GM19467 (cell line): ENCODE results near the gene ASXL1.
"Not testable (repeated sequence)": the region's sequence is repeated elsewhere in the genome, so short reads cannot be mapped to it uniquely, and the experiment has no call there.

Source experiments
- ATAC-seq: cut with Tn5 transposase; IDR thresholded peaks from one replicate; pipeline ENCODE4 v1.9.1; 2021; ENCODE audit warnings: mild to moderate bottlenecking, moderate library complexity; ENCODE audit not compliant: unreplicated experiment

The ASXL1 gene

GRCh38 chr20:32336918-32337347, 21.2 kb upstream of the ASXL1 start:
- no peak for ATAC-seq

DNA sequence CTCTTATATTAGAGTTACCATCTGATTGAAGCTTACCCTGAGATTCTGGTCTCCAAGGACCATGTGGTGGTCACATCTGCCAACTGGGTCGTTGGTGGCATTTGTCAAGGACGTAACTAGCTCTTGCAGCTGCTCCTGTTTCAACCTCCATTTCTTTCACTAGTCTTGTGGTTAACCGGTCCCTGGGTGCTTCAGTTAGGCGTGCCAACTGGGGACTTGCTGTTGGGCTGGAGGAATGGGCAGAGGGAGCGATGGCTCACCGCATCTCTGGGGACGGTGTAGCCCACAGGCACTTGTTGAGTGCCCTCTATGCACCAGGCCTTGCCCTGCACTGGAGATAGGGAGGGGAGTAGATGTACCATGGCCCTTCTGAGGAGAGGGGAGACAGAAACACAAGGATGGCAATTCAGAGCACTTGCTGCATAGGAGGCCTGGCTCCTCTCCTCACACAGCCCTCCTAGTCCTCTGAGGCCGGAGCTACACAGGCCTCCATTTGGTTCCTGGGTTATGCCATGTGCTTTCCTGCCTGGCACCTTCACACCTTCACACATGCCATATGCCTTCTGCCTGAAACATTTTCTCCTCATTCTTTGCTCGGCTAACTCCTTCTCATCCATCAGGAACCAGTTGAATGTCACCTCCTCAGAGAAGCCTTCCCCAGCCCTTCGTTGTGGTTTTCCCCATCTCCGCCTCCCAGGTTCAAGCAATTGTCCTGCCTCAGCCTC, 20.0 kb upstream of the ASXL1 start:
- ATAC-seq = no peak

- no peak for ATAC-seq
Observed at GRCh38 chr20:32338665-32339064, 19.5 kb upstream of the ASXL1 start.

- ATAC-seq = no peak
Observed at GRCh38 chr20:32339116-32339515, 19.0 kb upstream of the ASXL1 start.

GRCh38 chr20:32341053-32341452, 17.1 kb upstream of the ASXL1 start:
- not testable (repeated sequence) for ATAC-seq

GRCh38 chr20:32343439-32343838, 14.7 kb upstream of the ASXL1 start:
- no peak for ATAC-seq

GRCh38 chr20:32344835-32345506, 13.2 kb upstream of the ASXL1 start:
- no peak for ATAC-seq

GRCh38 chr20:32348207-32348606, 9.9 kb upstream of the ASXL1 start:
- ATAC-seq = no peak

DNA sequence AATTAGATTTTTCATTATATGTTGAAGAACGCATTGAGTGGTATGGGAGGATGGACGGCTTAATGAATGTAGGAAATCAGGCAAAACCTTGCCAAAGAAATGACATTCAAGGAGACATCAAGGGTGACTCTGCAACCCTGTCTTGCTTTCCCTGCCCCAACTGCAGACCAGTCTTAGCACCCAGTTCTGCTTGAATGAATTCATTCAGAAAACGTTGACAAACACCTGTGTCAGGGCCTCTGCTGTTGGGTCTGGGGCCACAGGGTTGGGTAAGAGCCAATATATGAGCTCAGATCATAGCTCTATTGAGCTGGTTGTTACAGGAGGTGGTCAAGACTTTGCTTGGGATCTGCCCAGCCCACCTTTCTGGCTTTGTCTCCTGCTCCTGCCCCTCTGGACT, 7.7 kb upstream of the ASXL1 start:
- ATAC-seq = no peak

GRCh38 chr20:32352121-32352720, 5.9 kb upstream of the ASXL1 start:
- no peak for ATAC-seq

DNA sequence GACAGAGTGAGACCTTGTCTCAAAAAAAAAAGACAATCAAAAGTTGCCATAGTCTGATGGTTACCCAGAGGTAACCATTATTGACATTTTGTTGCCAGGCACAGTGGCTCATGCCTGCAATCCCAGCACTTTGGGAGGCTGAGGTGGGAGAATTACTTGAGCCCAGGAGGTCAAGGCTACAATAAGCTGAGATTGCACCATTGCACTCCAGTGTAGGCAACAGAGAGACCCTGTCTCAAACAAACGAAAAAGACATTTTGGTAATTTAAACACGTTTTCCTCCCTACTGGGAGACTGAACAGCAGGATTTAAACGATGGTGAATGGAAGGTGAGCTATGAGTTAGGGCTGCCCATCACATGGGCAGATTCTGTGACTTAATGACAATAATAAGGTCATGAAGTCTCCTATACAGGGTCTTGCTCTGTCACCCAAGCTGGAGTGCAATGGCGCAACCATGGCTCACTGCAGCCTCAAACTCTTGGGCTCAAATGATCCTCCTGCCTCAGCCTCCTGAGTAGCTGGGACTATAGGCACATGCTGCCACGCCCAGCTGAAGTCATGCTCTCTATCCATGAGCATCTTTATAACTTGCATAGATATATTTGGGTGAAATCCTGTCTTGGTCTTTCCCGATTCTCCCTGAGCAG, 4.2 kb upstream of the ASXL1 start:
- no peak for ATAC-seq

DNA sequence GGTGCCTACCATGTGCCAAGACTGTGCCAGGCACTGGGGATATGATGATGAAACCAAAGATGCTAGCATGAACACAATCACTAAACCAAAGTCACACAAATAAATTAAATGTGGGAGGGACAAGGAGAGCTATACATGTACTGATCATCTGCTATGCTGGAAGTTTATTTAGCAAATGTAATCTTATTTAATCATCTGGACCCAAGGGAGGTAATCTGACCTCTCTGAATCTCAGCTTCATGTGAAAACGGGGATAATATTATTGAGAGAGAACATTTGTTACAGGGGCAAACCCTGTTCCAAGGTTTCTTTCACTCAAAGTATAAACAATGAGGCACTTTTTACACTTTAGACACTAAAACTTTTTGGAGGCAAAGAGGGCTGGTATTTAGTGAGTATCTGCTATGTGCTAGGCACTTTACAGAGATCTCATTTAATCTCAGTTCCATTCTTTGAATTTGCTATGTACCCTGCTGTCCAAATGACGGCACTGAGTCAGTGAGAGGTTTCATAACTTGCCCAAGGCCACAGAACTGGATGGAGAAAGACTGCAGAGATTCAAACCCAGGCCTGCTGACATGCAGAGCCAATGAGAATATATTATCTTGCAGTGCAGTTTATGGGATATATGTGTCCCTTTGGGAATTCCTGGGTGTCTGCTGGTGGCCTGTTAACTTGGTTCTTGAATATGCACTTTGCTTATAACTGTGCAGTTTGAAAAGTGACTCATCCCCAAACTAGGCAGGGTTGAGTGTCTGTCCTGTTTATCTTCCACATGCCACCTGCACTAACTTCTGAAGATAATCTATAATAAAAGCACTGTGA, 3.3 kb upstream of the ASXL1 start:
- ATAC-seq = no peak

DNA sequence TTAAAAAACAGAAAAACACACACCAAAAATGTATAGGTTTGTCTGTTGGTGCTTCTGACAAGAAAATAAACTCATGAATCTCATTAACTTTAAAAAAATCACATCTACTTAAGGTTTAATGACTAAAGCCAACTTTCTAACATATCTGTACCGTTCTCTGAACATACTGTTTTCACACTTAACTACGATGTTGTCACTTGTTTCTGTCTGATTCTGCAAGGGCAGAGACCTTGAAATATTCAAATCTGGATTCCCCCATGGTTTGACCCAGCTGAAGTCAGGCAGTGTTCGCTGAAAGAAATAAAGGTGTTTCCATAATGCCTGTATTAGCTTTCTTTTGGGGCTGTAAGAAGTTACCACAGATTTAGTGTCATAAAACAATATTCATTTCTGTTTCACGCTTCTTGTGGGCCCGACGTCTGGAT, 2.7 kb upstream of the ASXL1 start:
- no peak for ATAC-seq

DNA sequence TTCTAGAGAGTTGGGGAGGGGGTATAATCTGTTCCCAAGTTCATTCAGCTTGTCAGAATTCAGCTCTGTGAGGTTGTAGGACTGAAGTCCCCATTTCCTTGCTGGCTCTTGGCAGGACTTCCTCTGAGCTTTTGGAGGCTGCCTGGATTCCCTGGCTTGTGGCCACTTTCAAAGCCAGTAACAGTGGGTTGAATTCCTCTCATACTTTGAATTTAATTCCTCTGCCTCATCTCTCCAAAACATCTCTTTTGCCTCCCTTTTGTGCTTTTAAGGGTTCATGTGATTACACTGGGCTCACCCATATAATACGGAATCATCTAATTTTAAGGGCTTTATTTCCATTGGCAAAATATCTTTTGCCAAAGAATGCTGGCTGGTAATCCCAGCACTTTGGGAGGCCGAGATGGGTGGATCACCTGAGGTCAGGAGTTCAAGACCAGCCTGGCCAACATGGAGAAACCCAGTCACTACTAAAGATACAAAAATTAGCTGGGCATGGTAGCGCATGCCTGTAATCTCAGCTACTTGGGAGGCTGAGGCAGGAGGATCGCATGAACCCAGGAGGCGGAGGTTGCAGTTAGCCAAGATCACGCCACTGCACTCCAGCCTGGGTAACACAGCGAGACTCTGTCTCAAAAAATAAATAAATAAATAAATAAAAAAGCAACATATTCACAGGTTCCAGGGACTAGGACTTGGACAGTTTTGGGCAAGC, 2.1 kb upstream of the ASXL1 start:
- not testable (repeated sequence) for ATAC-seq

GRCh38 chr20:32356622-32357374, 1.3 kb upstream of the ASXL1 start:
- ATAC-seq = no peak

GRCh38 chr20:32357375-32357868, 709 bp upstream of the ASXL1 start:
- ATAC-seq = no peak

DNA sequence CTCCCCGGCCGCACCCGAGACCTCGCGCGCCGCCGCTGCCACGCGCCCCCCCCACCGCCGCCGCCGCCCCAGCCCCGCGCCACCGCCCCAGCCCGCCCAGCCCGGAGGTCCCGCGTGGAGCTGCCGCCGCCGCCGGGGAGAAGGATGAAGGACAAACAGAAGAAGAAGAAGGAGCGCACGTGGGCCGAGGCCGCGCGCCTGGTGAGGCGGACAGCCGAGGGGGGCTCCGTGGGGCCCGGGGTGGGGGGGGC, 426 bp downstream of the ASXL1 start:
- no peak for ATAC-seq

DNA sequence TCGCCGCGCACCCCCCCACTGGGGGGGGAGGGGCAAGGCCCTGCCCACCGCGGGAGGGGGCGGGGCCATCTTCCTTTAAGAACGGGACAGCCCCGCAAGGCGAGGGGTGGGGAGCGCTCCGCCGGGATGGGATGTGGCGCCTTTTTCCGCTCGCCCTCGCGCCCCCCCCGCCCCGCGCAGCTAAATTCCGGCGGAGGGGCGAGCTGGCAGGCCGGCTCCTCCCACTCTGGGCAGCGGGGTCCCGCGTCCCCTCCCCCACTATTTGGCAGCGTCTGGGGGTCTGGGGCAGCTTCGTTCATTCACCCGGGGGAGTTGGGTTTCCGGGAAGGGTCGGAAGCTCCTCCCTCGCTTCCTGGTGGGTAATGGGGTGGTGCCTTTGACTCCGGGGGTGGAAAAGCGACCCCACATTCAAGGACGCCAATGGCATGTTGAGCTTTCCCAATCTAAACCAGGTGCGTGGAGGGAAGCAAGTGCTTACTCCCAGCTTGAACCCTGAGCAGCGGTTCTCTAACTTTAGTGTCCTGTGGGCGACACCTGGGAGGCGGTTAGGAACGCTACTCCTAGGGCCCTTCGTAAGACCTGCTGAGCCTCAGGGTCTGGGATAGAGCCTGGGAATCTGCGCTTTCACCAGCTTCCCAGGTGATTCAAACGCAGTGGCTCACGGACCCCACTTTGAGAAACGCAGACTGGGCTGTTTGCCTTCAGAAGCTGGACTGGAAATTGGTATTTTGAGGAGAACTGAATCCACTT, 927 bp downstream of the ASXL1 start:
- ATAC-seq = no peak
